Mucosa of gallbladder (tissue), 1 donor: ENCODE measurements around the gene NDUFA13. TPM values are rescaled to one million over a fixed set of nuclear protein-coding genes. Genes with fewer than 3 reads are reported as not detected.

Source experiments
- DNase-seq: peaks from one replicate; pipeline ENCODE4 v3.0.0-alpha.2; 2020; ENCODE audit warnings: low spot score
- total RNA-seq: library from RNA; stranded (reverse); gene quantifications from one replicate; pipeline ENCODE4 v1.2.1, GENCODE V29; 2021
- donor health status: DM: no; HTN: no; CAD: no.

Gene NDUFA13
- total RNA-seq, 1 donor from 2014 or later: 376 TPM

DNA sequence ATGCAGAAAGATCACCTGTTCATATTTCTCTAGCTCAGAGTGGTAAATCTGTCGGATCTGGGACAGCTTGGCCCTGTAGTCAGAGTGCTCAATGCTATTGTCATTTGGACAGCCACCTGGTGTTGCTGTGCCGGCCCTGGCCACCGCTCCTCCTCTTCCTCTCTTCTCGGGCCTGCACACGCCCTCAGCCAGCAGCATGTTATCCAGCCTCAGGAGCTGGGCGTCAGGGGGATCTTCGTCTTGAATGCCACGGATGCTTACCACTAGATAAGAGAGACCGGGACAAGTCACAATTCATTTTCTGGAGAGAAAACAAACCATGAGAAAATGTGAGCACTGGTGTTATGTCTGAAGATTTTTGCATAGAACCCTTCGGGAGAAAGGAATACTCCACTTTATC is 54.5 kb downstream of the NDUFA13 start:
- DNase-seq: no peak

DNA sequence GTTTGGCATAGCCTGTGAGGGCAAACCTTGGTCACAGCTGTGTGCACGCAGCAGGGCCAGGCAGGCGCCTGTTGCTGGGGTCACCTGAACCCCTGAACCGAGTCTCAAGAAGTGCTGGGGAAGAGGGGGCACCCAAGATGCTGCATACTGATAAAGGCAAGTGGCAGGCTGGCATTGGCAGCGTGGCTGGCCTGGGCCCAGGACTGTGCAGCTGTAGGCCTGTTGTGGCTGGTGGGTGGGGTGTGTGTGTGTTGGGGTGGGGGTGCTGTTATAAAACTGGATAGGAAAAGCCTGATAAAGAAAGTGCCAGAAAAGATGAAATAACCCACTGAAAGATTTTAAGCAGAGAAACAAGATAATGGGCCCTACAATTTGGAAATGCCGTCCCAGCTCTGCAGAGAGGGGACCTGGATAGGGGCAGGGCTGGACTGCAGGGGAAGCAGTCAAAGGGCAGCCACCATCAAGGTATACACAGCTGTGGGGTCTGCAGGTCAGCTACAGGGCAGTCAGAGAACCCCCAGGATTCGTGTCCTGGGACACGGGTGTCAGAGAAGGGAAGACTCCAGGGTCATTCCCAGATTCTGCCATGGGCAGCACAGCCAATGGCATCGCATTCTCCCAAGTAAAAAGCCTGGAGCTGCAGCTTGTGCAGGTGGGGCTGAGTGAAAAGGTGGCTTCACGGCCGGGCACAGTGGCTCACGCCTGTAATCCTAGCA is 55.2 kb downstream of the NDUFA13 start:
- no peak for DNase-seq

GRCh38 chr19:19575411-19575810 is 59.4 kb downstream of the NDUFA13 start:
- no peak for DNase-seq

Other genes with a start within 250 kb of the NDUFA13 start
- 1.8 TPM for gene TM6SF2, start 242.9 kb upstream of the NDUFA13 start, total RNA-seq
- 53.1 TPM for gene SUGP1, start 195.7 kb upstream of the NDUFA13 start, total RNA-seq
- gene MAU2, start 195.4 kb upstream of the NDUFA13 start, total RNA-seq: 70.1 TPM
- gene GATAD2A, start 110.5 kb upstream of the NDUFA13 start, total RNA-seq: 110 TPM
- gene TSSK6, start 677 bp upstream of the NDUFA13 start, total RNA-seq: 3.3 TPM
- gene YJEFN3, start 12.7 kb downstream of the NDUFA13 start, total RNA-seq: 8.9 TPM
- 0.26 TPM for gene CILP2, start 22.0 kb downstream of the NDUFA13 start, total RNA-seq
- gene PBX4, start 102.5 kb downstream of the NDUFA13 start, total RNA-seq: 9.9 TPM
- gene LPAR2, start 112.0 kb downstream of the NDUFA13 start, total RNA-seq: 44.3 TPM
- 28.5 TPM for gene GMIP, start 127.4 kb downstream of the NDUFA13 start, total RNA-seq
- gene ATP13A1, start 147.5 kb downstream of the NDUFA13 start, total RNA-seq: 86.5 TPM
- 9.2 TPM for gene ZNF101, start 152.6 kb downstream of the NDUFA13 start, total RNA-seq
- 6.4 TPM for gene ZNF14, start 216.9 kb downstream of the NDUFA13 start, total RNA-seq